ENCODE data around the gene PLD2.

DNA sequence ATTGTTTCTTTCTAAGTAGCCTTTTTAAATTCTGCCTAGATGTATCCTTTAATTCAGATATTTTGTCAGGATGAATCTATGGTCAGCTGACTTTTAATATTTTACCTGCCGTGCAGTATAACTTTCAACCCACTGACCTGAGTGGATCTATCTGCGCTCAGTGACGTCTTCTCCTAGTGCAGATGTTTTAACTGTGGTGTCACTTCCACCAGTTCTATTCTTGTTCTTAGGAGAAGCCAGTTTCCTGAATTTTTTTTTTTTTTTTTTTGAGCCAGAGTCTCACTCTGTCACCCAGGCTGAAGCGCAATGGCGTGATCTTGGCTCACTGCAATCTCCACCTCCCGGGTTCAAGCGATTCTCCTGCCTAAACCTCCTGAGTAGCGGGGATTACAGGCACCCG is 40.2 kb upstream of the PLD2 start:
- TF ChIP-seq HNRNPK (IDR thresholded peaks at IDR 0.05; ENCODE audit: low read depth, low read length, poor library complexity, severe bottlenecking) (no peak), BRCA1 (IDR thresholded peaks at IDR 0.05) (no peak), BRCA1 (CRISPR knock-in tag; IDR thresholded peaks at IDR 0.05) (no peak), RAD21 (CRISPR knock-in tag; conservative IDR thresholded peaks at IDR 0.05 in 1 of 2, IDR thresholded peaks at IDR 0.05 in 1 of 2) (no peak)
